HEK293 (cell line): ENCODE data around the gene ZSCAN22.

Source experiments
- CTCF ChIA-PET: fragments of 350-600 bp; formaldehyde crosslinking; extraction: SDS; loops from one replicate; lab custom pipeline; 2021; ENCODE audit warnings: antibody characterized with exemption; lab: Yijun Ruan, JAX
- POLR2A ChIA-PET: fragments of 300-600 bp; formaldehyde crosslinking; extraction: SDS; loops from one replicate; lab custom pipeline; 2020; ENCODE audit warnings: antibody characterized with exemption, inconsistent platforms; lab: Yijun Ruan, JAX
- H3K27ac ChIP-seq: fragments of 200-500 bp; sonication (Bioruptor generic); 2 replicates; pipeline ENCODE4 v1.5.1; 2014; ENCODE audit warnings: low read depth, low read length, control low read depth, inconsistent platforms; ENCODE audit errors: extremely low read depth
- H3K36me3 ChIP-seq, 2 experiments: fragments of 200-500 bp in 1 of 2; sonication (Bioruptor generic) in 1 of 2; 1 replicate in 1 of 2; 2 replicates in 1 of 2; pipeline ENCODE4 v1.5.1; 2014 to 2017; ENCODE audit warnings: inconsistent platforms in 2 of 2, low read length in 2 of 2; ENCODE audit not compliant: control insufficient read depth in 2 of 2, insufficient read depth in 1 of 2
- H3K4me1 ChIP-seq: fragments of 200-500 bp; sonication (Bioruptor generic); 2 replicates; pipeline ENCODE4 v1.5.1; 2014; ENCODE audit warnings: mild to moderate bottlenecking, low read length, inconsistent platforms; ENCODE audit not compliant: control insufficient read depth, insufficient read depth
- H3K4me3 ChIP-seq: 2 replicates; pipeline ENCODE4 v1.5.1; 2011; ENCODE audit warnings: low read depth, mild to moderate bottlenecking, control low read depth, low read length, moderate library complexity
- H3K9me3 ChIP-seq: fragments of 200-500 bp; sonication (Bioruptor generic); 2 replicates; pipeline ENCODE4 v1.5.1; 2014; ENCODE audit warnings: low read depth, low read length, inconsistent platforms; ENCODE audit not compliant: control insufficient read depth, insufficient read depth
- GLI4 ChIP-seq: fragments of 450-650 bp; formaldehyde crosslinking; IDR thresholded peaks from 2 replicates; pipeline ENCODE4 v1.5.1; 2016; ENCODE audit warnings: missing biosample characterization, missing genetic modification characterization
- IKZF3 ChIP-seq: fragments of 450-650 bp; IDR thresholded peaks from 2 replicates; pipeline ENCODE4 v1.5.0; 2018; ENCODE audit warnings: missing biosample characterization, mild to moderate bottlenecking, missing genetic modification characterization, moderate library complexity
- YY1 ChIP-seq: fragments of 450-650 bp; formaldehyde crosslinking; IDR thresholded peaks from 2 replicates; pipeline ENCODE4 v1.5.1; 2018; ENCODE audit warnings: missing biosample characterization, missing genetic modification characterization
- ZNF23 ChIP-seq: fragments of 450-650 bp; formaldehyde crosslinking; IDR thresholded peaks from 2 replicates; pipeline ENCODE4 v1.5.1; 2016; ENCODE audit warnings: missing biosample characterization, missing genetic modification characterization, borderline replicate concordance
- ZNF239 ChIP-seq: fragments of 450-650 bp; formaldehyde crosslinking; IDR thresholded peaks from 2 replicates; pipeline ENCODE4 v1.5.1; 2016; ENCODE audit warnings: missing biosample characterization, missing genetic modification characterization
- ZNF501 ChIP-seq: fragments of 450-650 bp; formaldehyde crosslinking; IDR thresholded peaks from 2 replicates; pipeline ENCODE4 v1.5.1; 2016; ENCODE audit warnings: missing biosample characterization, missing genetic modification characterization
- ZNF544 ChIP-seq: fragments of 450-650 bp; formaldehyde crosslinking; IDR thresholded peaks from 2 replicates; pipeline ENCODE4 v1.5.0; 2017; ENCODE audit warnings: missing biosample characterization, missing genetic modification characterization
- ZNF654 ChIP-seq: fragments of 450-650 bp; formaldehyde crosslinking; IDR thresholded peaks from 2 replicates; pipeline ENCODE4 v1.5.1; 2016; ENCODE audit warnings: low read depth, missing biosample characterization, missing genetic modification characterization
- ZNF777 ChIP-seq: fragments of 450-650 bp; formaldehyde crosslinking; IDR thresholded peaks from 2 replicates; pipeline ENCODE4 v1.5.1; 2017; ENCODE audit warnings: missing biosample characterization, missing genetic modification characterization, borderline replicate concordance
- ZNF791 ChIP-seq: fragments of 450-650 bp; formaldehyde crosslinking; IDR thresholded peaks from 2 replicates; pipeline ENCODE4 v1.5.1; 2016; ENCODE audit warnings: missing biosample characterization, missing genetic modification characterization
- ZSCAN23 ChIP-seq: fragments of 450-650 bp; formaldehyde crosslinking; IDR thresholded peaks from 2 replicates; pipeline ENCODE4 v1.5.1; 2016; ENCODE audit warnings: missing biosample characterization, missing genetic modification characterization
- TF ChIP-seq, protein P1 (sequence below): fragments of 450-650 bp; formaldehyde crosslinking; IDR thresholded peaks from 2 replicates; pipeline ENCODE4 v1.5.1; 2016; ENCODE audit warnings: missing biosample characterization, missing genetic modification characterization
- TF ChIP-seq, protein P2 (sequence below): fragments of 450-650 bp; IDR thresholded peaks from 2 replicates; pipeline ENCODE4 v1.5.1; 2018; ENCODE audit warnings: missing biosample characterization, mild to moderate bottlenecking, missing genetic modification characterization
- TF ChIP-seq, protein P3 (sequence below): fragments of 450-650 bp; formaldehyde crosslinking; IDR thresholded peaks from 2 replicates; pipeline ENCODE4 v1.5.1; 2017; ENCODE audit warnings: missing biosample characterization, missing genetic modification characterization
- TF ChIP-seq, protein P4 (sequence below): fragments of 450-650 bp; formaldehyde crosslinking; IDR thresholded peaks from 2 replicates; pipeline ENCODE4 v1.5.1; 2016; ENCODE audit warnings: missing biosample characterization, missing genetic modification characterization
- TF ChIP-seq, protein P5 (sequence below): fragments of 450-650 bp; formaldehyde crosslinking; IDR thresholded peaks from 2 replicates; pipeline ENCODE4 v1.5.1; 2016; ENCODE audit warnings: missing biosample characterization, missing genetic modification characterization
- TF ChIP-seq, protein P6 (sequence below): fragments of 450-650 bp; formaldehyde crosslinking; IDR thresholded peaks from 2 replicates; pipeline ENCODE4 v1.5.1; 2017; ENCODE audit warnings: missing biosample characterization, mild to moderate bottlenecking, missing genetic modification characterization, moderate library complexity
- TF ChIP-seq, protein P7 (sequence below): fragments of 450-650 bp; formaldehyde crosslinking; IDR thresholded peaks from 2 replicates; pipeline ENCODE4 v1.5.1; 2016; ENCODE audit warnings: missing biosample characterization, missing genetic modification characterization, borderline replicate concordance

Gene ZSCAN22

DNA sequence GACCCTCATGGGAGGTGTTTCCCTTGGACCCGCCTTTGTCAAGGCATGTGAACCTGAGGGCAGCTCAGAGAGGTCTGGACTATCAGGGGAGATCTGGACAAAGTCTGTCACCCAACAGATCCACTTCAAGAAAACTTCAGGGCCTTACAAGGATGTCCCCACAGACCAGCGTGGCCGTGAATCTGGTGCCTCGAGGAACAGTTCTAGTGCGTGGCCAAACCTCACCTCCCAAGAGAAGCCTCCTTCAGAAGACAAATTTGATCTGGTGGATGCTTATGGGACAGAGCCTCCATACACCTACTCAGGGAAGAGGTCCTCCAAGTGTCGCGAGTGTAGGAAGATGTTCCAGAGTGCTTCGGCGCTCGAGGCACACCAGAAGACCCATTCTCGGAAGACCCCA lies 11.5 kb downstream of the ZSCAN22 start:
- H3K9me3 ChIP-seq: no peaks in the 10 kb centered on the region
- no peaks in the 10 kb centered on the region for H3K4me1 ChIP-seq
- TF ChIP-seq ZNF791 (tag by site-specific recombination): no peak
- TF ChIP-seq GLI4: no peak
- TF ChIP-seq, protein P1, sequence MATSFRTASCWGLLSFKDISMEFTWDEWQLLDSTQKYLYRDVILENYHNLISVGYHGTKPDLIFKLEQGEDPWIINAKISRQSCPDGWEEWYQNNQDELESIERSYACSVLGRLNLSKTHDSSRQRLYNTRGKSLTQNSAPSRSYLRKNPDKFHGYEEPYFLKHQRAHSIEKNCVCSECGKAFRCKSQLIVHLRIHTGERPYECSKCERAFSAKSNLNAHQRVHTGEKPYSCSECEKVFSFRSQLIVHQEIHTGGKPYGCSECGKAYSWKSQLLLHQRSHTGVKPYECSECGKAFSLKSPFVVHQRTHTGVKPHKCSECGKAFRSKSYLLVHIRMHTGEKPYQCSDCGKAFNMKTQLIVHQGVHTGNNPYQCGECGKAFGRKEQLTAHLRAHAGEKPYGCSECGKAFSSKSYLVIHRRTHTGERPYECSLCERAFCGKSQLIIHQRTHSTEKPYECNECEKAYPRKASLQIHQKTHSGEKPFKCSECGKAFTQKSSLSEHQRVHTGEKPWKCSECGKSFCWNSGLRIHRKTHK (tag by site-specific recombination): no peak
- no peak for TF ChIP-seq YY1 (tag by site-specific recombination)
- TF ChIP-seq ZNF544 (tag by site-specific recombination): no peak
- TF ChIP-seq, protein P2, sequence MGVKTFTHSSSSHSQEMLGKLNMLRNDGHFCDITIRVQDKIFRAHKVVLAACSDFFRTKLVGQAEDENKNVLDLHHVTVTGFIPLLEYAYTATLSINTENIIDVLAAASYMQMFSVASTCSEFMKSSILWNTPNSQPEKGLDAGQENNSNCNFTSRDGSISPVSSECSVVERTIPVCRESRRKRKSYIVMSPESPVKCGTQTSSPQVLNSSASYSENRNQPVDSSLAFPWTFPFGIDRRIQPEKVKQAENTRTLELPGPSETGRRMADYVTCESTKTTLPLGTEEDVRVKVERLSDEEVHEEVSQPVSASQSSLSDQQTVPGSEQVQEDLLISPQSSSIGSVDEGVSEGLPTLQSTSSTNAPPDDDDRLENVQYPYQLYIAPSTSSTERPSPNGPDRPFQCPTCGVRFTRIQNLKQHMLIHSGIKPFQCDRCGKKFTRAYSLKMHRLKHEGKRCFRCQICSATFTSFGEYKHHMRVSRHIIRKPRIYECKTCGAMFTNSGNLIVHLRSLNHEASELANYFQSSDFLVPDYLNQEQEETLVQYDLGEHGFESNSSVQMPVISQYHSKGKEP (tag by site-specific recombination): no peak
- TF ChIP-seq, protein P3, sequence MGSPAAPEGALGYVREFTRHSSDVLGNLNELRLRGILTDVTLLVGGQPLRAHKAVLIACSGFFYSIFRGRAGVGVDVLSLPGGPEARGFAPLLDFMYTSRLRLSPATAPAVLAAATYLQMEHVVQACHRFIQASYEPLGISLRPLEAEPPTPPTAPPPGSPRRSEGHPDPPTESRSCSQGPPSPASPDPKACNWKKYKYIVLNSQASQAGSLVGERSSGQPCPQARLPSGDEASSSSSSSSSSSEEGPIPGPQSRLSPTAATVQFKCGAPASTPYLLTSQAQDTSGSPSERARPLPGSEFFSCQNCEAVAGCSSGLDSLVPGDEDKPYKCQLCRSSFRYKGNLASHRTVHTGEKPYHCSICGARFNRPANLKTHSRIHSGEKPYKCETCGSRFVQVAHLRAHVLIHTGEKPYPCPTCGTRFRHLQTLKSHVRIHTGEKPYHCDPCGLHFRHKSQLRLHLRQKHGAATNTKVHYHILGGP (tag by site-specific recombination): no peak
- no peak for TF ChIP-seq IKZF3 (tag by site-specific recombination)
- TF ChIP-seq ZNF501: no peak
- TF ChIP-seq ZNF654 (tag by site-specific recombination): no peak
- TF ChIP-seq, protein P4, sequence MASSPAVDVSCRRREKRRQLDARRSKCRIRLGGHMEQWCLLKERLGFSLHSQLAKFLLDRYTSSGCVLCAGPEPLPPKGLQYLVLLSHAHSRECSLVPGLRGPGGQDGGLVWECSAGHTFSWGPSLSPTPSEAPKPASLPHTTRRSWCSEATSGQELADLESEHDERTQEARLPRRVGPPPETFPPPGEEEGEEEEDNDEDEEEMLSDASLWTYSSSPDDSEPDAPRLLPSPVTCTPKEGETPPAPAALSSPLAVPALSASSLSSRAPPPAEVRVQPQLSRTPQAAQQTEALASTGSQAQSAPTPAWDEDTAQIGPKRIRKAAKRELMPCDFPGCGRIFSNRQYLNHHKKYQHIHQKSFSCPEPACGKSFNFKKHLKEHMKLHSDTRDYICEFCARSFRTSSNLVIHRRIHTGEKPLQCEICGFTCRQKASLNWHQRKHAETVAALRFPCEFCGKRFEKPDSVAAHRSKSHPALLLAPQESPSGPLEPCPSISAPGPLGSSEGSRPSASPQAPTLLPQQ (tag by site-specific recombination): no peak
- H3K4me3 ChIP-seq: no peak overlapping the region
- peaks cover 0 to 63% of the 10 kb centered on the region in 2 experiments; a peak in 1 of 3 replicates for H3K36me3 ChIP-seq
- ChIA-PET POLR2A (no interaction called here), CTCF (no interaction called here)
- H3K27ac ChIP-seq: no peak overlapping the region

DNA sequence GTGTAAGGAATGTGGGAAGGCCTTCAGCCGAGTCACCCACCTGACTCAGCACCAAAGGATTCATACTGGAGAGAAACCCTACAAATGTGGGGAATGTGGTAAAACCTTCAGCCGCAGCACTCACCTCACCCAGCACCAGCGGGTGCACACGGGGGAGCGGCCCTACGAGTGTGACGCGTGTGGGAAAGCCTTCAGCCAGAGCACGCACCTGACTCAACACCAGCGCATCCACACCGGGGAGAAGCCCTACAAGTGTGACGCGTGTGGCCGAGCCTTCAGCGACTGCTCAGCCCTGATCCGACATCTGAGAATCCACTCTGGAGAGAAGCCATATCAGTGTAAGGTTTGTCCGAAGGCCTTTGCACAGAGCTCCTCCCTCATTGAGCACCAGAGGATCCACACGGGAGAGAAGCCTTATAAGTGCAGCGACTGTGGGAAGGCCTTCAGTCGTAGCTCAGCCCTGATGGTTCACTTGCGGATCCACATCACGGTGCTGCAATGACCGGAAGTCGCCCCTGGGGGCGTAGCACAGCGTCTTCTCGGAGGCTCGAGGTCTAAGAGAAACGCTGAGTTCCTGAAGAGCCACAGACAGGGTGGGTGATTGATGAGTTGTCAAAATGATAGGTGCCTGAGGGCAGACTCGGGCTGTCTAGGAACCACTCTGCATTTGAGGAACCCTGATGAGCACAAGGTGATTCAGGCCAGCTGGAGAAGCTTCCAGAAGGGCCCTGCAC lies 12.2 kb downstream of the ZSCAN22 start:
- Histone ChIP-seq H3K4me3 (no peak overlapping the region), H3K27ac (no peak overlapping the region), H3K9me3 (no peaks in the 10 kb centered on the region), H3K4me1 (no peaks in the 10 kb centered on the region), H3K36me3 (peaks cover 0 to 63% of the 10 kb centered on the region in 2 experiments; a peak in 1 of 3 replicates)
- POLR2A ChIA-PET: no interaction called here
- CTCF ChIA-PET: no interaction called here
- TF ChIP-seq, protein P5, sequence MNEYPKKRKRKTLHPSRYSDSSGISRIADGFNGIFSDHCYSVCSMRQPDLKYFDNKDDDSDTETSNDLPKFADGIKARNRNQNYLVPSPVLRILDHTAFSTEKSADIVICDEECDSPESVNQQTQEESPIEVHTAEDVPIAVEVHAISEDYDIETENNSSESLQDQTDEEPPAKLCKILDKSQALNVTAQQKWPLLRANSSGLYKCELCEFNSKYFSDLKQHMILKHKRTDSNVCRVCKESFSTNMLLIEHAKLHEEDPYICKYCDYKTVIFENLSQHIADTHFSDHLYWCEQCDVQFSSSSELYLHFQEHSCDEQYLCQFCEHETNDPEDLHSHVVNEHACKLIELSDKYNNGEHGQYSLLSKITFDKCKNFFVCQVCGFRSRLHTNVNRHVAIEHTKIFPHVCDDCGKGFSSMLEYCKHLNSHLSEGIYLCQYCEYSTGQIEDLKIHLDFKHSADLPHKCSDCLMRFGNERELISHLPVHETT (tag by site-specific recombination): no peak
- TF ChIP-seq ZNF239 (tag by site-specific recombination) (no peak), ZNF777 (tag by site-specific recombination) (no peak), ZSCAN23 (tag by site-specific recombination) (no peak), ZNF23 (tag by site-specific recombination) (no peak)
- TF ChIP-seq, protein P6, sequence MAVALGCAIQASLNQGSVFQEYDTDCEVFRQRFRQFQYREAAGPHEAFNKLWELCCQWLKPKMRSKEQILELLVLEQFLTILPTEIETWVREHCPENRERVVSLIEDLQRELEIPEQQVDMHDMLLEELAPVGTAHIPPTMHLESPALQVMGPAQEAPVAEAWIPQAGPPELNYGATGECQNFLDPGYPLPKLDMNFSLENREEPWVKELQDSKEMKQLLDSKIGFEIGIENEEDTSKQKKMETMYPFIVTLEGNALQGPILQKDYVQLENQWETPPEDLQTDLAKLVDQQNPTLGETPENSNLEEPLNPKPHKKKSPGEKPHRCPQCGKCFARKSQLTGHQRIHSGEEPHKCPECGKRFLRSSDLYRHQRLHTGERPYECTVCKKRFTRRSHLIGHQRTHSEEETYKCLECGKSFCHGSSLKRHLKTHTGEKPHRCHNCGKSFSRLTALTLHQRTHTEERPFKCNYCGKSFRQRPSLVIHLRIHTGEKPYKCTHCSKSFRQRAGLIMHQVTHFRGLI: no peak
- TF ChIP-seq, protein P7, sequence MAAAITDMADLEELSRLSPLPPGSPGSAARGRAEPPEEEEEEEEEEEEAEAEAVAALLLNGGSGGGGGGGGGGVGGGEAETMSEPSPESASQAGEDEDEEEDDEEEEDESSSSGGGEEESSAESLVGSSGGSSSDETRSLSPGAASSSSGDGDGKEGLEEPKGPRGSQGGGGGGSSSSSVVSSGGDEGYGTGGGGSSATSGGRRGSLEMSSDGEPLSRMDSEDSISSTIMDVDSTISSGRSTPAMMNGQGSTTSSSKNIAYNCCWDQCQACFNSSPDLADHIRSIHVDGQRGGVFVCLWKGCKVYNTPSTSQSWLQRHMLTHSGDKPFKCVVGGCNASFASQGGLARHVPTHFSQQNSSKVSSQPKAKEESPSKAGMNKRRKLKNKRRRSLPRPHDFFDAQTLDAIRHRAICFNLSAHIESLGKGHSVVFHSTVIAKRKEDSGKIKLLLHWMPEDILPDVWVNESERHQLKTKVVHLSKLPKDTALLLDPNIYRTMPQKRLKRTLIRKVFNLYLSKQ (tag by site-specific recombination): no peak
